HG03095 (cell line): Measurements from ENCODE around the gene THOC6.

Experiments
- ATAC-seq: cut with Tn5 transposase; IDR thresholded peaks from one replicate; pipeline ENCODE4 v1.9.1; 2021; ENCODE audit warnings: moderate library complexity; ENCODE audit not compliant: unreplicated experiment

THOC6 gene

GRCh38 chr16:3014971-3015370 lies 8.9 kb upstream of the THOC6 start:
- no peak for ATAC-seq

DNA sequence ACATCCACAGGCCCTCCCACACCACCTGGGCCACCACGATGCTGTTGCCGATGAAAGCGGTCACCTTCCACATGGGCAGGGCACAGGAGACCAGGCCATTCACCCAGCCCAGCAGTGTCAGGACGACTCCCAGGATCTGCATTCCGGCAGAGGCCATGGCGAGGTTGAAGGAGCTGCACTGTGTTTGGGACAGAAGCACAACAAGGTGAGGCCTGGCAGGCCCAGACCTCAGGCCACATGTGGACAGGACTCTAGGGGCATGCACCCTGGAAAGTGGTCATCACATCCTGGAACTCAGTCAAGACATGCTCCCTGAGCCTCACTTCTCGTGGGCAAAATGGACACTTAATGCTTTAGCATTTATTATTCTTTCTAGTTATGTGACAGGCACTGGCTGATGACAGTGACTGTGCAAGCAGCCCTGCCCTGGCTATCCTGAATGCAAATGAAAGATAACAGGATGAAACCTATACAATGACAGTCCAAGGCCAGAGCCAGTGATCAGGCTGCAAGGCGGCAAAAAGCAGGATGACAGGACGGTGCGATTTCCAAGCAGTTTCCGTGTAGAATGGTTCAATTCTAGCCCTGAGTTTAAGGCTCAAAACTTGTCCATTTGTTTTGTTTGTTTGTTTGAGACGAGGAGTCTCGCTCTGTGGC lies 7.8 kb upstream of the THOC6 start:
- no peak for ATAC-seq

- no peak for ATAC-seq
Measured at GRCh38 chr16:3017344-3017743, 6.5 kb upstream of the THOC6 start.

GRCh38 chr16:3017794-3018506 lies 5.9 kb upstream of the THOC6 start, which contains the start of gene CLDN6:
CLDN6 (minus strand) TSS chr16:3018183; CDS start chr16:3016021, 2,162 bp downstream.
- no peak for ATAC-seq

DNA sequence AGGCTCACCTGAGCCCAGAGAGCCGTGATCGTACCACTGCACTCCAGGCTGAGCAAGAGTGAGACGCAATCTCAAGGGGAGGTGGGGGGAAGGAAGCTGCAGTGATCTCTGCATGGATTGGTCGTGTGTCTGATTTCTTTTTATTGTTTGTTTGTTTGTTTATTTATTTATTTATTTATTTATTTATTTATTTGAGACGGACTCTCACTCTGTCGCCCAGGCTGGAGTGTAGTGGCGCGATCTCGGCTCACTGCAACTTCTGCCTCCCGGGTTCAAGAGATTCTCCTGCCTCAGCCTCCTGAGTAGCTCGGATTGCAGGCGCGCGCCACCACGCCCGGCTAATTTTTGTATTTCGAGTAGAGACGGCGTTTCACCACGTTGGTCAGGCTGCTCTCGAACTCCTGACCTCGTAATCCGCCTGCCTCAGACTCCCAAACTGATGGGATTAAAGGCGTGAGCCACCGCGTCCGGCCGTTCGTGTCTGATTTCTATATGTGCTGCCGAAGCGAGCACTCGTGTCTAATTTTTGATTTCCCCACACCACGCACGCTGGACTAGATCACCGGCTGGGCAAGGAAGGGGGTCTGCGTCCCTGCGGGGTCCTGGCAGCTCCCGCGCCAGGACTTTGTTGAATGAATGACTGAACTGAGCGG lies 4.1 kb upstream of the THOC6 start:
- no peak for ATAC-seq

DNA sequence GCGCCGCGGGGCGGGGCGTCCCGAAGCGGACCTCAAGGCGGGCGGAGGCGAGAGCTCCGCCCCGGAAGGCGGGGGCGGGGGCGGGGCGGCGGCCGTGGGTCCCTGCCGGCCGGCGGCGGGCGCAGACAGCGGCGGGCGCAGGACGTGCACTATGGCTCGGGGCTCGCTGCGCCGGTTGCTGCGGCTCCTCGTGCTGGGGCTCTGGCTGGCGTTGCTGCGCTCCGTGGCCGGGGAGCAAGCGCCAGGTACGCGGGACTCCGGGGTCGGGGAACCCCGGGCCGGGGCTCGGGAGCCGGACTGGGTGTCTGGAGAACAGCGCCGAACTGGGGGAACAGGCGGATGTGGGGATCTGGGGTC lies 3.6 kb upstream of the THOC6 start, which contains the start of gene TNFRSF12A:
TSS of gene TNFRSF12A (plus strand) at position 122 of the 357 bp plus-strand sequence. CDS start at position 152, 30 bp downstream.
- ATAC-seq, result no peak

- no peak for ATAC-seq
Measured at GRCh38 chr16:3020604-3021448, 3.0 kb upstream of the THOC6 start.

- ATAC-seq, result no peak
Measured at GRCh38 chr16:3021449-3022207, 2.2 kb upstream of the THOC6 start.

- ATAC-seq, result no peak
Measured at GRCh38 chr16:3022208-3022683, 1.6 kb upstream of the THOC6 start.

DNA sequence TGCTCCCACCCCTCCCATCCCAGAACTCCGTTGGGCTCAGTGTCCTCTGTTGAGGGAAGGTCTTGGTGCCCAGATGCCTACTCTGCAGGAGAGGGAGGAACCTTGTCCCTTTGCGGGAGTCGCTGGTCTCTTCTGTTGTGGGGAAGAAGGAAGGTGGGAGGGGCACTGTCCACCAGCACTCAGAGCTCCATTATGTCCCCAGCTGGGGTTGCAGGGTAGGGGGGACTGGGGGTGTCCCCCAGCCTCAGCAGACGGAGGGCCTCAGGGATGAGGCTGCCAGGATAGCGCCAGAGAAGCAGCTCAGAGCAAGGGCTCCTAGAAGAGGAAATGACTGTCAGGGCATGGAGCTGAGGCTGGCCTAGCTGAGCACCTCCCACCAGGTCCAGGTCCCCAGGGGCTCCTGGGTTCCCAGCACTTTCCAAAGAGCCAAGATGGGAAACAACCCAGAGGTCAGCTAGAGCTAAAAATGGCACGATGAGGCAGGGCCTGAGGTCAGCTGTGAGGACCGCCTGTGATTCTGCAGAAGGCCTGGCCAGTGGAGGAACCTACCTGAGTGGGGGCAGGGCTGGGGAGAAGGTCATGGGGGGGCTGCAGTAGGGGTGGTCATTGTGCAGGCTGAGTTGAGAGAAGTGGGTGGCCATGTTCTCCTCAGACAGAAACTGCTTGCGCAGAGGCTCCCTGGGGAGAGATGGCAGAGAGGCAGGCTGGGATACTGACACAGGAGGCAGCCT lies 986 bp upstream of the THOC6 start:
- ATAC-seq, result no peak

- no peak for ATAC-seq
Measured at GRCh38 chr16:3023415-3023668, 493 bp upstream of the THOC6 start.

- no peak for ATAC-seq
Measured at GRCh38 chr16:3025032-3026002, 1.5 kb downstream of the THOC6 start.

DNA sequence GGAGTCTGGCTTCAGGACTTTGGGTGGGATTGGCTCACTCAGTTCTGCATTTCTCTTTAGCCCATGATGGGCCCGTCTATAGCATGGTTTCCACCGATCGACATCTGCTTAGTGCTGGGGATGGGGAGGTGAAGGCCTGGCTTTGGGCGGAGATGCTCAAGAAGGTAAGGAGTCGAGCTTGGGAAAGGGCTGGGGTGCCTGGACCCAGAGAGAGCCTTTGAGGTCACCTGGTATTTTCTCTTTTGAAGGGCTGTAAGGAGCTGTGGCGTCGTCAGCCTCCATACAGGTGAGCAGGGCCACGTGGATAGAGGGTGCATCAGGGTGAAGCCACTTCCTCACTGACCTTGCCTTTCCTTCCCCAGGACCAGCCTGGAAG lies 2.2 kb downstream of the THOC6 start:
- no peak for ATAC-seq

DNA sequence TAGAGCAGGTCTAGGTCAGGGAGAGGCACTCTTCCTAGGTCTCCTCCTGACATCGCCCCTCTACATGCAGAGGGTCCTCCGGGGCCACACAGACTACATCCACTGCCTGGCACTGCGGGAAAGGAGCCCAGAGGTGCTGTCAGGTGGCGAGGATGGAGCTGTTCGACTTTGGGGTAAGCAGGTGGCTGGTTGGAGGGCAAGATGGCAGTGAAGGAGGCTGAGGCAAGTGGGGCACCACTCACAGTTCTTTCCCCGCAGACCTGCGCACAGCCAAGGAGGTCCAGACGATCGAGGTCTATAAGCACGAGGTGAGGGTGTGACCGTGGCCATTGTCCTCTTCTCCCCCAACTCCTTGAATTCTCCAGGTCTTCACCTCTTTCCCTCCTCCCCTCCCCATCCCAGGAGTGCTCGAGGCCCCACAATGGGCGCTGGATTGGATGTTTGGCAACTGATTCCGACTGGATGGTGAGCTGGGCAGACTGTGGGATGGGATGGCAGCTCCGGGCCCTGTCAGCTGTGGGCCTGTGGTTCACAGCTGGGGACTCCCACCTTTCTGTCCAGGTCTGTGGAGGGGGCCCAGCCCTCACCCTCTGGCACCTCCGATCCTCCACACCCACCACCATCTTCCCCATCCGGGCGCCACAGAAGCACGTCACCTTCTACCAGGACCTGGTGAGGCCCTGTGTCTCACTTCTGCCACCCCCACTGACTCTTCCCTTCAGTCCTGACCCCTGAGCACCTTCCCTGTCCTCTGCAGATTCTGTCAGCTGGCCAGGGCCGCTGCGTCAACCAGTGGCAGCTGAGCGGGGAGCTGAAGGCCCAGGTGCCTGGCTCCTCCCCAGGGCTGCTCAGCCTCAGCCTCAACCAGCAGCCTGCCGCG lies 3.0 kb downstream of the THOC6 start:
- no peak for ATAC-seq

- ATAC-seq, result no peak
Measured at GRCh38 chr16:3027489-3027795, 3.6 kb downstream of the THOC6 start.

GRCh38 chr16:3027983-3028715 lies 4.3 kb downstream of the THOC6 start:
- ATAC-seq, result no peak

DNA sequence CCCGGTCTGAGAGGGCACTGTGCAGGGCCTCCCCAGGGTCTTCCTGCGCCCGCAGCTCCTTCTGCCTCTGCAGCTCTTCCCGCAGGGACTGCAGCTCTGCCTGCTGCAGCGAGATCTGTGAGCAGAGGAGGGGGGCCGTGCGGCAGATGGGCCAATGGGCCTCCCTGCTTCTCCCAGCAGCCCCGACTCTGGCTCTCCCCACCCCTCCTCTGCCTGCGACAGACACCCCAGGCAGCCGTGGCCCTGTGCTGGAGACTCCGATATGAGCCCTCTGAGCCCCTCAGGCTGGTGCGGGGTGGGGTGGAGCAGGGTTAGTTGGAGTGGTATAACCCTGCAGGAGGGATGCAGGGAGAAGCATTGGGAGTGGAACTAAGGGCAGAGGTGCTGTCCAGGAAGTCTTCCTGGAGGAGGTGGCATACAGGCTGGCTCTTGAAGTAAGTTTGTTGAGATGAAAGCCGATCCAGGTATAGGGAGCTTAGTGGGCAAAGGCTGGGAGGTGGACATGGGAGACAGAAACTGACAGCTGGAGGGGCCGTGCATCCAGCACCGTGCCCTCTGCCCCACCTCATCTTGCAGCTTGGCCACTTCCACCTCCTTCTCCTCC lies 5.0 kb downstream of the THOC6 start:
- no peak for ATAC-seq
